MG63 (cell line): ENCODE measurements around the gene DCC. TPM values are rescaled to one million over a fixed set of nuclear protein-coding genes. Genes with fewer than 3 reads are reported as not detected.

Experiments
- DNase-seq: peaks from one replicate; pipeline ENCODE4 v3.0.0-alpha.2; 2020
- H3K27me3 ChIP-seq: fragments of 250-450 bp; sonication (Bioruptor Pico); 2 replicates; pipeline ENCODE4 v1.5.1; 2020; ENCODE audit warnings: mild to moderate bottlenecking, moderate library complexity
- H3K36me3 ChIP-seq: fragments of 250-450 bp; sonication (Bioruptor Pico); 2 replicates; pipeline ENCODE4 v1.5.1; 2020; ENCODE audit warnings: mild to moderate bottlenecking, moderate library complexity
- H3K4me3 ChIP-seq: fragments of 250-450 bp; sonication (Bioruptor Pico); 2 replicates; pipeline ENCODE4 v1.5.1; 2020; ENCODE audit warnings: mild to moderate bottlenecking, moderate library complexity
- H3K9me3 ChIP-seq: fragments of 250-450 bp; sonication (Bioruptor Pico); 2 replicates; pipeline ENCODE4 v1.5.1; 2020; ENCODE audit warnings: mild to moderate bottlenecking, moderate library complexity
- total RNA-seq: library from RNA; depleted of rRNA; stranded (reverse); fragments of >200 nt; shearing (Covaris generic); gene quantifications from 2 replicates; pipeline ENCODE4 v1.2.3, GENCODE V29; 2014; ENCODE audit warnings: low replicate concordance

Gene DCC
- total RNA-seq, 1 experiment from 2014 or later: not detected

DNA sequence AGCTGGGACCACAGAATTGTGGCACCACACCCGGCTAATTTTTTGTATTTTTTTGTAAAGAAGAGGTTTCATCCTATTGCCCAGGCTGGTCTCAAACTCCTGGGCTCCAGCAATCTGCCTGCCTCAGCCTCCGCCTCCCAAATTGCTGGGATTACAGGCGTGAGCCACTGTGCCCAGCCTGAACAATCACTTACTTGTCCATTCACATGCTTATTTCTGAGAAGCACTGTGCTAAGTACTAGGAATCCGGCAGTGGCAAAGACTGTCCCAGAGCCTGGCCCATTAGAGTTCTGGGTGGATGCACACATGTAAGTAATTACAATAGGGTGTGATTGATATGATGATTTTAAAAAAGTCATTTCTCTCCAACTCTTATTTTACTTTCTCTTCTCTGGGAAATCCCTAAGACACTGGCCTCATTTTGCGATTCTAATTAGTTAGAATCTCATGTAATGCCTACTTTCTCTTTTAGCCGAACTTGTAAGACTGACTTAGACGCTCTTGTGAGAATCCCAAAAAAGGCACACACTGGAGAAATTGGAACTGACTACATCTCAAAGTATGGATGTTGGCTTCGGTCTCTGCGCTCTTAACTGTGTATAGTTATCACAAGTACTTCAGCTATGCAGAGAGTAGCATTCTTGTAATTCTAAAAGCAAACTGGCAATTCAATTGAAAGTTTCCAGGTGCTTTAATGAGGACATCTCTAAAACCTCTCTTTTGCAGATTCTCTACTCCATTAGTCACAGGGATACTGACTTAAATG lies 567.7 kb downstream of the DCC start:
- Histone ChIP-seq H3K4me3 (no peak overlapping the region), H3K36me3 (no peaks in the 10 kb centered on the region), H3K27me3 (no peaks in the 10 kb centered on the region), H3K9me3 (no peaks in the 10 kb centered on the region)
- no peak for DNase-seq

- Histone ChIP-seq H3K27me3 (no peaks in the 10 kb centered on the region), H3K4me3 (no peak overlapping the region), H3K36me3 (no peaks in the 10 kb centered on the region), H3K9me3 (no peaks in the 10 kb centered on the region)
- DNase-seq: no peak
Observed at GRCh38 chr18:52914148-52914547, 574.2 kb downstream of the DCC start.

GRCh38 chr18:52920665-52921064 lies 580.7 kb downstream of the DCC start:
- Histone ChIP-seq H3K36me3 (no peaks in the 10 kb centered on the region), H3K27me3 (no peaks in the 10 kb centered on the region), H3K4me3 (no peak overlapping the region), H3K9me3 (no peaks in the 10 kb centered on the region)
- no peak for DNase-seq

DNA sequence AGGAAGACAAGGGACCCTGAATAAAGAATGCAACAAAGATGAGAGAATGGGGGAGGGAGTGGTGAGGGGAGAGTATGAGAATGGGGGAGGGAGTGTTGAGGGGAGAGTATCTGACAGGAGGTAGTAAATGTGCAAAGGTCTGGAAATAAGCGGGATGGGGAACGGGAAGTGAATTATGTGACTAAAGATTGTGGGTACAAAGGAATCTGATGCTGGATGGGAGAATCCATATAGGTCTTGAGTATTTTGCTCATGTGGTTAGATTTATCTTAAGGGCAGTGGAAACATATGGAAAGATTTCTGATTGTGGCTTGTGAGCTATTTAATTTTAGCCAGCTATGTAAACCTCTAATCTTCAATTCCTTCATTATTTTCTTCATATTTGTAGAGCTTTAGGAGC lies 593.4 kb downstream of the DCC start:
- no peaks in the 10 kb centered on the region for H3K9me3 ChIP-seq

GRCh38 chr18:52936931-52937330 lies 596.9 kb downstream of the DCC start:
- no peak overlapping the region for H3K4me3 ChIP-seq
- H3K27me3 ChIP-seq: no peaks in the 10 kb centered on the region
- no peaks in the 10 kb centered on the region for H3K9me3 ChIP-seq
- DNase-seq: no peak
- no peaks in the 10 kb centered on the region for H3K36me3 ChIP-seq

More for the DNA sequence above, 593.4 kb downstream of the DCC start:
- no peak overlapping the region for H3K4me3 ChIP-seq
- H3K27me3 ChIP-seq: no peaks in the 10 kb centered on the region
- H3K36me3 ChIP-seq: no peaks in the 10 kb centered on the region
- DNase-seq: no peak

GRCh38 chr18:52937840-52938239 lies 597.8 kb downstream of the DCC start:
- Histone ChIP-seq H3K9me3 (no peaks in the 10 kb centered on the region), H3K4me3 (no peak overlapping the region), H3K27me3 (no peaks in the 10 kb centered on the region), H3K36me3 (no peaks in the 10 kb centered on the region)
- DNase-seq: no peak

GRCh38 chr18:52945552-52945951 lies 605.6 kb downstream of the DCC start:
- Histone ChIP-seq H3K27me3 (no peaks in the 10 kb centered on the region), H3K4me3 (no peak overlapping the region), H3K9me3 (no peaks in the 10 kb centered on the region), H3K36me3 (no peaks in the 10 kb centered on the region)
- no peak for DNase-seq

GRCh38 chr18:52948868-52949444 lies 609.0 kb downstream of the DCC start:
- H3K27me3 ChIP-seq: no peaks in the 10 kb centered on the region
- H3K9me3 ChIP-seq: no peaks in the 10 kb centered on the region
- no peaks in the 10 kb centered on the region for H3K36me3 ChIP-seq
- no peak overlapping the region for H3K4me3 ChIP-seq
- no peak for DNase-seq

- H3K9me3 ChIP-seq: no peaks in the 10 kb centered on the region
- no peaks in the 10 kb centered on the region for H3K36me3 ChIP-seq
- no peak for DNase-seq
- no peak overlapping the region for H3K4me3 ChIP-seq
- H3K27me3 ChIP-seq: no peaks in the 10 kb centered on the region
Observed at GRCh38 chr18:52950155-52950554, 610.2 kb downstream of the DCC start.

DNA sequence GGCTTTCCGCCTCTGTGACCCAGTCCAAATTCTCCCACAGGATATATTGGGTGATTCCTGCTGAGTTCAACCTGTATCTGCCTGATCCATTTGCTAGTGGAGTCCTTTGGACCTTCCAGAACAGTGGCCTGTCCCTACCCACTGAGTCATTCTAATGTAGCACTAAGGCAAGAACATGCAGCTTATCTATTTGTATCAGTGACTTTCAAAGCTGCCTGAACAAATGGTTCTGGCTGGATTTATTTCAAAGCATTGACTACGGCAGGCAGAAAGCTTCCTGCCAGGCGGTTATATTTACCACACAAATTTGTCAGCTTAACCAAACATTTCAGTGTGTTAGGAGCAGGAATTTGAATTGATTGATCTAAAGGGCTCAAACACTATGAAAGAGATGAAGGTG lies 613.4 kb downstream of the DCC start:
- Histone ChIP-seq H3K27me3 (no peaks in the 10 kb centered on the region), H3K9me3 (no peaks in the 10 kb centered on the region), H3K36me3 (no peaks in the 10 kb centered on the region), H3K4me3 (no peak overlapping the region)
- DNase-seq: no peak

DNA sequence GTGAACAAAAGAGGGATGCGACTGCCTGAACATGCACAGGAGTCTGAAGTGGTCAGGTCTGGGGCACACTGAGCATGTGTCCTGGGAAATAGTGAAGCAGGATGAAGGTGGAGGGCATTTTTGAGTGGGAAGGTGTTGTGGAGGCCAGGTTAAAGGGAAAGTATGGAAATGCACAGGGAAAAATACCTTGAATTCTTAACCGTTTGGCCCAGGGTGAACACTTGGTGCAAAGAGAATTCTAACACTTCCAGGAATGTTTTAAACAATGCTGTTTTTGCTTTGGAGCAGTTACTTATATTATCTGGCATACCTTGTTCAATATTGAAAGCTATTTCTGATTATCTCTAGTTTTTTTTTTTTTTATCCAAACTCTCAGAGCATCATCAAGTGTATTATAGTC lies 623.5 kb downstream of the DCC start:
- Histone ChIP-seq H3K36me3 (no peaks in the 10 kb centered on the region), H3K27me3 (no peaks in the 10 kb centered on the region)
- no peak for DNase-seq

GRCh38 chr18:52970686-52971085 lies 630.7 kb downstream of the DCC start:
- H3K4me3 ChIP-seq: no peak overlapping the region
- H3K27me3 ChIP-seq: no peaks in the 10 kb centered on the region
- DNase-seq: no peak
- H3K9me3 ChIP-seq: no peaks in the 10 kb centered on the region
- no peaks in the 10 kb centered on the region for H3K36me3 ChIP-seq

More for the DNA sequence above, 623.5 kb downstream of the DCC start:
- no peaks in the 10 kb centered on the region for H3K9me3 ChIP-seq
- no peak overlapping the region for H3K4me3 ChIP-seq

DNA sequence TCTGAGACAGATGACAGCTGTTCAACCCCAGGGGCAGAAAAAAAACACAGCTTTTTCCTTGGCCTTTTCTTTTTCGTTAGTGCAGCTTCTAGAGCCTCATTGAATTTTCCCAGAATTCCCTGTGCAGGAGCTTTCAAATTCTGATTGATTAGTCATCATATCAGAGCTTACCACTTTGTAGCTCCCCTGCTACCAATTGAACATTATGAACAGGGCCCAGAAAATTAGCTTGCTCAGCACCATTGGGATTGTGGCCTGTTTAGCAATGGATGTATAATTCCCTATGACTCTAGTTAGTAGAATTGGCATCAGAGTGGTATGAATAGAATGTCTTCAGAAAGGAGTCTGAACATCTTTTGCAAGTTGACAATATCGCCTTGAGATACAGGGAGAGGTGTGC lies 631.1 kb downstream of the DCC start:
- Histone ChIP-seq H3K27me3 (no peaks in the 10 kb centered on the region), H3K36me3 (no peaks in the 10 kb centered on the region), H3K4me3 (no peak overlapping the region), H3K9me3 (no peaks in the 10 kb centered on the region)
- DNase-seq: no peak

- H3K4me3 ChIP-seq: no peak overlapping the region
- no peak for DNase-seq
- no peaks in the 10 kb centered on the region for H3K36me3 ChIP-seq
- H3K9me3 ChIP-seq: no peaks in the 10 kb centered on the region
- no peaks in the 10 kb centered on the region for H3K27me3 ChIP-seq
Observed at GRCh38 chr18:52979892-52980291, 639.9 kb downstream of the DCC start.

DNA sequence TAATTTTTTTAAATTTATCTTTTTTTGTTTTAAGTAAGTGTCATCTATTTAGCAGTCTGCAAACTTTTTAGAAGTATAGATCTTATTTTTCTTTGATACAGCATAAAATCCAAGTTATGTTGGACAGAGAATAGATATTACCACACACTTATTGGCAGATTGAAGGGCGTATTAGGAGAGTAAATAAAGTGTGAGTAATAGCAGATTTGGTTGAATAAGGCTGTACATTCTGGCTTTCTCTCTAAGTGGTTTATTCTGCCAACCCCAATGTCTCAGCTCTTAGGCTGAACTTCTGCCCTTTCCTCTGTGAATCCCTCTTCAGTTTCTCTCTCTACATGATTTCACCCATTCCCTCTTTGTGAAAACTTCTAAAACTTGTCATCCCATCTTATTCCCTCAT lies 651.2 kb downstream of the DCC start:
- Histone ChIP-seq H3K4me3 (no peak overlapping the region), H3K9me3 (no peaks in the 10 kb centered on the region)
- no peak for DNase-seq

DNA sequence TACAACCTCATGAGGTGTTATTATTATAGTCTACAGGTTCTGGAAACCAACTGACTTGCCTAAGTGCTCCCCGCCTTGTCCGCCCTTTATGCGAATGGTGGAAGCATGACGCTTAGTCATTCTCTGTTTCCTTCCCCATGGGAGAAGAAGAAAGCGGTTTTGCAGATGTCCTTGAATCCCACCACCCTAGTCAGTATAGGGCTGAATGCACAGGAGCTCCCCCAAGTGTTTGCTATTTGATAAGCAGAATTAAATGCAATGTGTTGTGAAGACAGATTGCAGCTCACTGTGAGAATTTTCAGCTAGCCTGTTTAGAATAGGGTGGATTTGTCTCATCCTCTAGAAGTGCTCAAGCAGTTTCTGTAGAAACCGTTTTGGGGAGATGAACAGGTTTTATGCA lies 652.0 kb downstream of the DCC start:
- H3K4me3 ChIP-seq: no peak overlapping the region
- H3K27me3 ChIP-seq: no peaks in the 10 kb centered on the region
- H3K36me3 ChIP-seq: no peaks in the 10 kb centered on the region
- no peaks in the 10 kb centered on the region for H3K9me3 ChIP-seq
- DNase-seq: no peak

More for the DNA sequence above, 651.2 kb downstream of the DCC start:
- Histone ChIP-seq H3K27me3 (no peaks in the 10 kb centered on the region), H3K36me3 (no peaks in the 10 kb centered on the region)

GRCh38 chr18:52995875-52996274 lies 655.9 kb downstream of the DCC start:
- Histone ChIP-seq H3K9me3 (no peaks in the 10 kb centered on the region), H3K36me3 (no peaks in the 10 kb centered on the region), H3K27me3 (no peaks in the 10 kb centered on the region), H3K4me3 (no peak overlapping the region)
- DNase-seq: no peak

DNA sequence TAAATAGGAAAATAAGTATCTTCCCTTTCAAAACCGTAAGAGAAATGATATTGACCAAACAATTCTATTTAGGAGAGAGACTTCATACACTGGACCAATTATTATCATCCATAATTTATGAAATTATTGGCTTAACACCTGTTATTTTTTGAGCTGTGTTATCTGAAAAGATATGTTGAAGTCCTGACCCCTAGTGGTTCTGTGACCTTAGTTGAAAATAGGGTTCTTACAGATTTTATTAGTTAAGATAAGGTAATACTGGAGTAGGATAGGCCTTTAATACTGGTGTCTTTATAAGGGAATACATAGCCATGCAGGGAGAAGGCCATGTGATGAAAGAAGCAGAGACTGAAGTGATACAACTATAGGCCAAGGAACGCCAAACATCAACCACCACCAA lies 659.6 kb downstream of the DCC start:
- Histone ChIP-seq H3K9me3 (no peaks in the 10 kb centered on the region), H3K27me3 (no peaks in the 10 kb centered on the region), H3K4me3 (no peak overlapping the region), H3K36me3 (no peaks in the 10 kb centered on the region)
- DNase-seq: no peak
